IMR-90 (cell line): Measurements from ENCODE around the gene NELL1.

Experiments
- CEBPB ChIP-seq: IDR thresholded peaks from 2 replicates; pipeline ENCODE4 v1.6.1; 2012; ENCODE audit warnings: low read depth, low read length, improper control_type of control experiment
- FOS ChIP-seq: fragments of 150-350 bp; IDR thresholded peaks from 2 replicates; pipeline ENCODE4 v1.6.1; 2016; ENCODE audit warnings: low read depth, low read length
- POLR2A ChIP-seq: IDR thresholded peaks from 2 replicates; pipeline ENCODE4 v1.6.1; 2012; ENCODE audit warnings: mild to moderate bottlenecking, low read depth, low read length
- TF ChIP-seq, protein P1 (sequence below): conservative IDR thresholded peaks from 2 replicates; pipeline ENCODE4 v1.5.1; 2012; ENCODE audit warnings: mild to moderate bottlenecking, low read depth, low read length, improper control_type of control experiment

DNA sequence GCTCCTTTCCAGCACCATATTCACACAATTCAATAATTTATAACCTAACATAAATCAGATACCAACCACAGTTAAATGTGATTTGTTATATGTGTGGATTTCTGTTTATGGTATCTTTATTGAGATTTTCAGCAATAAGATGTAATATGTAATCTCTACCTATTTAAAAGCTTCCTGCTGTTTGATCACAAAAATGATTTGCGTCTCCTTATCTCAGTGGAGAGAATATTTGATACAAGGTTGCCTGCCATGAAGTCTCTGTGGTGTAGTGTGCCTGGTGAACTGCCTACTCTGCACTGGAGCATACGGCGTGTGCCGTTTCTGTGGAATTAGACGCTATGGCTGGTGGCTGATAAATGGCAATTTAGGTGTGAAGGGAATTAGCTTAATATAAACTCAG is 741.1 kb downstream of the NELL1 start:
- TF ChIP-seq, protein P1, sequence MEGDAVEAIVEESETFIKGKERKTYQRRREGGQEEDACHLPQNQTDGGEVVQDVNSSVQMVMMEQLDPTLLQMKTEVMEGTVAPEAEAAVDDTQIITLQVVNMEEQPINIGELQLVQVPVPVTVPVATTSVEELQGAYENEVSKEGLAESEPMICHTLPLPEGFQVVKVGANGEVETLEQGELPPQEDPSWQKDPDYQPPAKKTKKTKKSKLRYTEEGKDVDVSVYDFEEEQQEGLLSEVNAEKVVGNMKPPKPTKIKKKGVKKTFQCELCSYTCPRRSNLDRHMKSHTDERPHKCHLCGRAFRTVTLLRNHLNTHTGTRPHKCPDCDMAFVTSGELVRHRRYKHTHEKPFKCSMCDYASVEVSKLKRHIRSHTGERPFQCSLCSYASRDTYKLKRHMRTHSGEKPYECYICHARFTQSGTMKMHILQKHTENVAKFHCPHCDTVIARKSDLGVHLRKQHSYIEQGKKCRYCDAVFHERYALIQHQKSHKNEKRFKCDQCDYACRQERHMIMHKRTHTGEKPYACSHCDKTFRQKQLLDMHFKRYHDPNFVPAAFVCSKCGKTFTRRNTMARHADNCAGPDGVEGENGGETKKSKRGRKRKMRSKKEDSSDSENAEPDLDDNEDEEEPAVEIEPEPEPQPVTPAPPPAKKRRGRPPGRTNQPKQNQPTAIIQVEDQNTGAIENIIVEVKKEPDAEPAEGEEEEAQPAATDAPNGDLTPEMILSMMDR = no peak
- no peak for TF ChIP-seq POLR2A
- TF ChIP-seq FOS = no peak
- TF ChIP-seq CEBPB = no peak
